ENCODE results near the gene ALDH7A1. TPM values are rescaled to one million over a fixed set of nuclear protein-coding genes. Genes with fewer than 3 reads are reported as not detected.

Gene ALDH7A1
- total RNA-seq, 4 donors from 2014 or later: 2.7 to 6.3 (median 4.7) TPM

DNA sequence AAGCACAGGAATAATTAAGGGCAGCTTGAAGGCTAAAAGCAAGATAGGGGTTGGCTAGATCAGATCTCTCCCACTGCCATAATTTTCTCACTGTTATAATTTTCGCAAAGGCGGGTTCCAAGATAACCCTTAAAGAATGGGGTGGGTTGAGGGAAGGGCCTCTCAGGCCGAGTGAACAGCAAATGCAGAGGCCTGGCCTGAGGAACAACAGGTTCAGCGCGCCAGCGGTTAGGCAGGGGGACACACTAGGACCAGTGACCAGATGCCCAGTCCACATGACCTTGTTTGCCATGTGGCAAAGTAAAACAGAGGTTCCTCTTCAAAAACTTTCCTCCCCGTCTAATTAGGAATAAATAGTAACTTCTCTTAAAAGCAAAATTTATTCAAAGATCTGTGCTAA is 4.5 kb upstream of the ALDH7A1 start:
- DNase-seq (no peak), ATAC-seq (no peak)
- no peak overlapping the region for H3K27ac ChIP-seq
- H3K36me3 ChIP-seq: peaks cover 0 to 12% of the 10 kb centered on the region in 2 donors
- no peaks in the 10 kb centered on the region for H3K9me3 ChIP-seq
- TF ChIP-seq, protein P1, sequence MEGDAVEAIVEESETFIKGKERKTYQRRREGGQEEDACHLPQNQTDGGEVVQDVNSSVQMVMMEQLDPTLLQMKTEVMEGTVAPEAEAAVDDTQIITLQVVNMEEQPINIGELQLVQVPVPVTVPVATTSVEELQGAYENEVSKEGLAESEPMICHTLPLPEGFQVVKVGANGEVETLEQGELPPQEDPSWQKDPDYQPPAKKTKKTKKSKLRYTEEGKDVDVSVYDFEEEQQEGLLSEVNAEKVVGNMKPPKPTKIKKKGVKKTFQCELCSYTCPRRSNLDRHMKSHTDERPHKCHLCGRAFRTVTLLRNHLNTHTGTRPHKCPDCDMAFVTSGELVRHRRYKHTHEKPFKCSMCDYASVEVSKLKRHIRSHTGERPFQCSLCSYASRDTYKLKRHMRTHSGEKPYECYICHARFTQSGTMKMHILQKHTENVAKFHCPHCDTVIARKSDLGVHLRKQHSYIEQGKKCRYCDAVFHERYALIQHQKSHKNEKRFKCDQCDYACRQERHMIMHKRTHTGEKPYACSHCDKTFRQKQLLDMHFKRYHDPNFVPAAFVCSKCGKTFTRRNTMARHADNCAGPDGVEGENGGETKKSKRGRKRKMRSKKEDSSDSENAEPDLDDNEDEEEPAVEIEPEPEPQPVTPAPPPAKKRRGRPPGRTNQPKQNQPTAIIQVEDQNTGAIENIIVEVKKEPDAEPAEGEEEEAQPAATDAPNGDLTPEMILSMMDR (IDR thresholded peaks at IDR 0.05 in 4 of 5, conservative IDR thresholded peaks at IDR 0.05 in 1 of 5): no peak
- no peak for TF ChIP-seq POLR2A (IDR thresholded peaks at IDR 0.05)
- H3K27me3 ChIP-seq: no peaks in the 10 kb centered on the region
- H3K4me1 ChIP-seq: peaks cover 12 to 17% of the 10 kb centered on the region in 2 donors
- in situ Hi-C loops (cut with MboI; ENCODE audit: low sequenced_read_pairs in 4 of 4) (no loop called here), intact Hi-C loops (cut with DNase I; ENCODE audit: low total_unique reads) (no loop called here)
- no peak overlapping the region for H3K4me3 ChIP-seq

DNA sequence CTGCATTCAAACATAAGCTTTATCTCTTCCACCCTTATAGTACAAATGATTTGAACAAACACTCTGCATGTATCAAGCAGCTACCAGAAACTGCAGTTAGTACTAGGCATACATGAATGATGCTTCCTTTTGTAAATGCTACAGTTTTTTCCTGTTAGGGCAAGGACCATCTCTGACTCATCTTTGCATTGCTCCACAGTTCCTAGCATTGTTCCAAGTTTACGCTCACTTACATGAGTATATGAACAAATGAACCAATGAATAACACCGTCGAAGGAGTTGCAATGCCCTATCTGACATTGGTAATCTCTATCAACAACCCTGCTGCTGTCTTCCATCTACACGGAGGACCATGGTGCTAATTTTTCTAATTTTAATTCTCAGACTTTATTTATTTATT is 2.1 kb upstream of the ALDH7A1 start:
- H3K9me3 ChIP-seq: no peaks in the 10 kb centered on the region
- no peaks in the 10 kb centered on the region for H3K36me3 ChIP-seq
- no peak for DNase-seq
- intact Hi-C loops (cut with DNase I; ENCODE audit: low total_unique reads): no loop called here
- H3K4me1 ChIP-seq: peaks cover 15 to 22% of the 10 kb centered on the region in 2 donors
- in situ Hi-C loops (cut with MboI; ENCODE audit: low sequenced_read_pairs in 4 of 4): no loop called here
- H3K4me3 ChIP-seq: no peak overlapping the region
- no peak for TF ChIP-seq POLR2A (IDR thresholded peaks at IDR 0.05)
- TF ChIP-seq, protein P1 (IDR thresholded peaks at IDR 0.05 in 4 of 5, conservative IDR thresholded peaks at IDR 0.05 in 1 of 5): no peak
- no peak overlapping the region for H3K27ac ChIP-seq
- no peak for ATAC-seq
- H3K27me3 ChIP-seq: no peaks in the 10 kb centered on the region

DNA sequence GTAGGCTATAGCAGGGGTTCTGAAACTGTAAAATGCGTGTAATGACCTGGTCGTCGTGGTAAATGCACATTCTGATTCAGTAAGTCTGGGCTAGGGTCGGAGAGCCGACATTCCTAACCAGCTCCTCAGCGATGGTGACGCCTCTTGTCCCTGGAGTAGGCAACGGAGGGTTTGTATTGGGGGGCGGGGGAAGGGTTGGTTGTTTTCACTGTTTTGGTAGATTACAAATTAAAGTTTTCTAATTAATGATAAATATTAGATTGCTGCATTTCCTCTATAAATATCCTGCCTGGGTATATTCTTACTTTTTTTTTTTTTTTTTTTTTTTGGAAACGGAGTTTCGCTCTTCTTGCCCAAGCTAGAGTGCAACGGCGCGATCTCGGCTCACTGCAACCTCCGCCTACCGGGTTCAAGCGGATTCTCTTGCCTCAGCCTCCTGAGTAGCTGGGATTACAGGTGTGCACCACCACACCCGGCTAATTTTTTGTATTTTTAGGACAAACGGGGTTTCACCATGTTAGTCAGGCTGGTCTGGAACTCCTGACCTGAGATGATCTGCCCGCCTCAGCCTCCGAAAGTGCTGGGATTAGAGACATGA is 566 bp upstream of the ALDH7A1 start:
- Histone ChIP-seq H3K9me3 (no peaks in the 10 kb centered on the region), H3K27me3 (no peaks in the 10 kb centered on the region), H3K4me3 (peak overlapping the region; percentile 51 to 85 (median 70)), H3K27ac (peak overlapping the region; percentile 21 to 69 (median 50)), H3K36me3 (no peaks in the 10 kb centered on the region), H3K4me1 (peaks cover 8 to 14% of the 10 kb centered on the region in 2 donors)
- no peak for TF ChIP-seq POLR2A (IDR thresholded peaks at IDR 0.05)
- TF ChIP-seq, protein P1 (IDR thresholded peaks at IDR 0.05 in 4 of 5, conservative IDR thresholded peaks at IDR 0.05 in 1 of 5): no peak
- DNase-seq (no peak), ATAC-seq (no peak)
- in situ Hi-C loops (cut with MboI; ENCODE audit: low sequenced_read_pairs in 4 of 4) (no loop called here), intact Hi-C loops (cut with DNase I; ENCODE audit: low total_unique reads) (no loop called here)

DNA sequence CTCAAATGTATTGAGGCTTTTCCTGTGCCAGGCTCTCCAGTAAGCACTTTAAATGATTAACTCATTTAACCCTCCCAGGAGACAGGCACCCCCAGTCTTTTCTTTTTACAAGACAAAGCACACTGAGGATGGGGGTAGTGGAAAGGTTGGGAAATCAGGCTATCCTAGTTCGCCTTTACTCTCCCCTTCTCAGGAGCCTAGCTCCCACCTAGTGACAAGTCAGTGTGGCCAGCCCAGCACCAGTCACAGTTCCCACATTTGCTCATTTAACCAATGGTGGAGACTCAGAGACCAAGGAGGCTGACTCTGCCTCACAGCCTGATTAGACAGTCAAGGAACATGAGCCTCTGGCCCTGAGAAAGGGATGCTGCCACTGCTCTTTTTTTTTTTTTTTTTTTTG is 3.5 kb downstream of the ALDH7A1 start:
- Histone ChIP-seq H3K9me3 (no peaks in the 10 kb centered on the region), H3K36me3 (no peaks in the 10 kb centered on the region), H3K27me3 (no peaks in the 10 kb centered on the region), H3K4me3 (no peak overlapping the region), H3K27ac (no peak overlapping the region), H3K4me1 (peaks cover 8 to 10% of the 10 kb centered on the region in 2 donors)
- in situ Hi-C loops (cut with MboI; ENCODE audit: low sequenced_read_pairs in 4 of 4): no loop called here
- no peak for ATAC-seq
- intact Hi-C loops (cut with DNase I; ENCODE audit: low total_unique reads): no loop called here
- TF ChIP-seq, protein P1 (IDR thresholded peaks at IDR 0.05 in 4 of 5, conservative IDR thresholded peaks at IDR 0.05 in 1 of 5): no peak
- TF ChIP-seq POLR2A (IDR thresholded peaks at IDR 0.05): no peak
- DNase-seq: no peak
